Endothelial cell of umbilical vein (primary cell): ENCODE measurements around the gene EEF2K. TPM values are rescaled to one million over a fixed set of nuclear protein-coding genes. Genes with fewer than 3 reads are reported as not detected.

Experiments
- BruUV-seq: library from RNA; stranded (reverse); fragments of 400-500 nt; replicated peaks from 2 replicates; lab custom pipeline; 2021; lab: Mats Ljungman, UMichigan
- CTCF ChIA-PET: fragments of 300-600, 350-600 bp; sonication (Branson Sonifier 250); formaldehyde crosslinking; loops from one replicate; lab custom pipeline; 2021; ENCODE audit warnings: antibody characterized with exemption, inconsistent platforms; lab: Charles Lee
- POLR2A ChIA-PET: fragments of 300-600, 350-600 bp; sonication (Branson Sonifier 250); formaldehyde crosslinking; loops from one replicate; lab custom pipeline; 2021; ENCODE audit warnings: antibody characterized with exemption, inconsistent platforms; lab: Charles Lee
- DNase-seq: peaks from one replicate; pipeline ENCODE4 v3.0.0-alpha.2; 2011; ENCODE audit warnings: low read depth, low spot score
- FAIRE-seq: peaks from 2 replicates; lab custom pipeline; 2011; peaks lifted over from hg19 to GRCh38; lab: Jason Lieb, UNC
- H2AFZ ChIP-seq: 2 replicates; pipeline ENCODE4 v1.6.0; 2012; ENCODE audit warnings: low read depth, low read length, control low read depth, inconsistent platforms
- H3K27ac ChIP-seq: 2 replicates; pipeline ENCODE4 v1.5.1; 2011; ENCODE audit warnings: low read depth, mild to moderate bottlenecking, control low read depth, low read length, moderate library complexity; ENCODE audit not compliant: insufficient read depth
- H3K27me3 ChIP-seq, 2 experiments: 2 replicates each; pipeline versions ENCODE4 v1.6.0 to v1.6.1; 2011; ENCODE audit warnings: low read length in 2 of 2, mixed read lengths in 1 of 2; ENCODE audit not compliant: control insufficient read depth in 2 of 2, insufficient read depth in 2 of 2
- H3K36me3 ChIP-seq, 2 experiments: 2 replicates in 1 of 2; 3 replicates in 1 of 2; pipeline ENCODE4 v1.5.1; 2011; ENCODE audit warnings: low read length in 2 of 2, mild to moderate bottlenecking in 1 of 2, moderate library complexity in 1 of 2; ENCODE audit not compliant: control insufficient read depth in 2 of 2, insufficient read depth in 2 of 2; ENCODE audit errors: extremely low read depth in 1 of 2
- H3K4me1 ChIP-seq: 3 replicates; pipeline ENCODE4 v1.5.1; 2011; ENCODE audit warnings: mild to moderate bottlenecking, low read length; ENCODE audit not compliant: control insufficient read depth, insufficient read depth; ENCODE audit errors: extremely low read depth
- H3K4me2 ChIP-seq: 2 replicates; pipeline ENCODE4 v1.6.1; 2011; ENCODE audit warnings: low read length, control low read depth, mixed read lengths; ENCODE audit not compliant: insufficient read depth
- H3K4me3 ChIP-seq, 3 experiments: fragments of 200-600 bp in 1 of 3; sonication (generic), shearing (Covaris generic) in 1 of 3; replicated peaks in 1 of 3; 2 replicates each; pipeline ENCODE4 v1.5.1; 2011 to 2016; ENCODE audit warnings: control low read depth in 3 of 3, low read length in 3 of 3, mild to moderate bottlenecking in 2 of 3, inconsistent platforms in 1 of 3, low read depth in 1 of 3, moderate library complexity in 1 of 3; ENCODE audit not compliant: insufficient read depth in 1 of 3
- H3K79me2 ChIP-seq: 2 replicates; pipeline ENCODE4 v1.6.0; 2012; ENCODE audit warnings: low read length, inconsistent platforms; ENCODE audit not compliant: control insufficient read depth, insufficient read depth
- H3K9ac ChIP-seq: replicated peaks from 2 replicates; pipeline ENCODE3; 2011; ENCODE audit warnings: low read length, control low read depth; ENCODE audit not compliant: insufficient read depth; ENCODE audit errors: extremely low read depth
- H3K9me1 ChIP-seq: replicated peaks from 3 replicates; pipeline ENCODE4 v1.6.0; 2011; ENCODE audit warnings: mild to moderate bottlenecking, low read length; ENCODE audit not compliant: control insufficient read depth, insufficient read depth; ENCODE audit errors: extremely low read depth
- H3K9me3 ChIP-seq: replicated peaks from 2 replicates; pipeline ENCODE4 v1.5.1; 2012; ENCODE audit warnings: low read length, inconsistent platforms; ENCODE audit not compliant: control insufficient read depth, insufficient read depth
- H4K20me1 ChIP-seq: replicated peaks from 2 replicates; pipeline ENCODE3; 2011; ENCODE audit warnings: mild to moderate bottlenecking, low read length; ENCODE audit not compliant: control insufficient read depth, insufficient read depth; ENCODE audit errors: extremely low read depth
- CTCF ChIP-seq, 2 donors: IDR thresholded peaks; 1 replicate in 1 of 2; 2 replicates in 1 of 2; pipeline ENCODE4 v1.5.1; 2011; ENCODE audit warnings: low read length in 2 of 2, mild to moderate bottlenecking in 2 of 2, moderate library complexity in 2 of 2, control low read depth in 1 of 2, inconsistent platforms in 1 of 2, low read depth in 1 of 2; ENCODE audit not compliant: insufficient read depth in 1 of 2; ENCODE audit errors: extremely low read depth in 1 of 2
- EZH2 ChIP-seq: IDR thresholded peaks from 2 replicates; pipeline ENCODE4 v1.6.1; 2012; ENCODE audit warnings: borderline replicate concordance, low read depth, mild to moderate bottlenecking, moderate library complexity, low read length, inconsistent platforms; ENCODE audit not compliant: severe bottlenecking
- FOS ChIP-seq: IDR thresholded peaks from 2 replicates; pipeline ENCODE4 v1.6.1; 2011; ENCODE audit warnings: mild to moderate bottlenecking, low read length, moderate library complexity, borderline replicate concordance; ENCODE audit not compliant: insufficient read depth
- GATA2 ChIP-seq: IDR thresholded peaks from 2 replicates; pipeline ENCODE4 v1.7.0; 2011; ENCODE audit warnings: low read depth, mild to moderate bottlenecking, moderate library complexity, mixed read lengths, low read length; ENCODE audit not compliant: insufficient read length, insufficient read depth
- MYC ChIP-seq: IDR thresholded peaks from one replicate; pipeline ENCODE4 v1.6.1; 2011; ENCODE audit warnings: mild to moderate bottlenecking, low read depth, low read length
- dilution Hi-C: fragments of 300-500 bp; cut with MboI; formaldehyde crosslinking; loops from one replicate; pipeline ENCODE4 v1.15.0; 2019; ENCODE audit warnings: low sequenced_read_pairs; ENCODE audit not compliant: extremely low pct_ligation_motif_present
- intact Hi-C: fragments of 100-400 bp; cut with micrococcal nuclease; formaldehyde crosslinking; loops from one replicate; pipeline ENCODE4 v1.10.0; 2022
- polyA plus RNA-seq, 4 experiments: library from polyadenylated mRNA; depleted of rRNA in 3 of 4; stranded (reverse) in 3 of 4; unstranded in 1 of 4; fragments of >200 nt; gene quantifications; 2 replicates each; pipeline versions ENCODE4 v1.2.1 to v1.2.3, GENCODE V29; 2011 to 2012; ENCODE audit warnings: missing spikeins in 1 of 4
- total RNA-seq: library from RNA; stranded (reverse); gene quantifications from 2 replicates; pipeline ENCODE4 v1.2.3, GENCODE V29; 2021

The EEF2K gene
- total and polyA plus RNA-seq, 2 donors (not counting 3 experiments of a cell fraction or from before 2014, with no cell fraction given) = 16.0 to 48.6 TPM

- no TSS peak for BruUV-seq
- no peak for FAIRE-seq
- no peak for DNase-seq
- Histone ChIP-seq H3K4me1 (no peaks in the 10 kb centered on the region), H3K79me2 (no peaks in the 10 kb centered on the region), H3K4me2 (no peak overlapping the region), H3K4me3 (no peak overlapping the region), H3K36me3 (peaks cover 10 to 48% of the 10 kb centered on the region in 2 experiments), H4K20me1 (no peaks in the 10 kb centered on the region), H3K9me3 (no peaks in the 10 kb centered on the region), H2AFZ (no peak overlapping the region), H3K27me3 (no peaks in the 10 kb centered on the region), H3K9me1 (no peaks in the 10 kb centered on the region), H3K9ac (no peak overlapping the region), H3K27ac (no peak overlapping the region)
- POLR2A ChIA-PET = no interaction called here
- intact Hi-C loops = no loop called here
- TF ChIP-seq CTCF (IDR thresholded peaks at IDR 0.05; ENCODE audit: extremely low read depth in 1 of 2, insufficient read depth in 1 of 2, low read depth in 1 of 2, low read length in 2 of 2) = no peak
- no peak for TF ChIP-seq GATA2
- no peak for TF ChIP-seq MYC
- dilution Hi-C loops = no loop called here
- CTCF ChIA-PET = interaction anchor here (2.2 kb wide), 1 partner anchor 11 kb away, joined by 8 read pairs; no protein-coding TSS in a partner anchor
Observed at GRCh38 chr16:22311520-22311919, 105.4 kb downstream of the EEF2K start.

DNA sequence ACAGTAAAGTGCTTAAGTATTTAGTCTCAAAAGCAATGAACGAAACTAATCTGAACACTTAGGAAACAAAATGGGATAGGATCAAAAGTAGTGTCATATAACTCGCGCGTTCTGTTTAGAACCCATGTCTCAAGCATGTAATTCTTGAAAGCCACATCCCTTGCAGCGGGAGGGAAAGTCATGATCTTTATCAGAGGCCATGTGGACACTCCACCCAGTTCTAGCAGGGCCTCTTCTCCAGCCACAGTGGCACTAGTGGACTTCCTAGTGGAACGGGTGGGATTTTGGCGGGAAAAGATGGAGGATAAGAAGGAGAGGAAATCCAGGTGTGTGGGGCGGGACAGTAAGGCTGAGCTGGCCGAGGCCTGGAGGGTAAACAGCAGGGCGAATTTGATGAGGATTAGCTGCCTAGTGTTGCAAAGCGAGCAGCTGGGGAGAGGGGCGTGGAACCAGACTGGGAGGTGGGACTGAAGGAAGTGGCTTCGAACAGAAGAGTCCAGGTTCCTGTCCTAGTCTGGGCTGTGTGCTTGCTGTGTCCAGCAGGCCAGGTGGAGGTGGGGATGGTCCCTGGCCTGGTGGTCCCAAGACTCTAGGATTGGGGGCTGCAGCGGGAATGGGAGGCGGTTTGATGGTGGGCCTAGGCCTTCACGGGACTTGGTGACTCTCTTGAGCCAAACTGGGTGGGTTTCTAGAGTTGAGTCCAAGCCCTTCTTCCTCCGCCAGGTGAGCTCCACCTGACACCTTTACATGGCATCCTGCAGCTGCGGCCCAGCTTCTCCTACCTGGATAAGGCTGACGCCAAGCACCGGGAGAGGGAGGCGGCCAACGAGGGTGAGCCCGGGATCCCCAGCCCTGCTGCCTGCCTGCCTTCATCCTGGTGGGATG lies 107.1 kb downstream of the EEF2K start:
- DNase-seq (no peak), FAIRE-seq (no peak)
- intact Hi-C loops (no loop called here), dilution Hi-C loops (no loop called here)
- TF ChIP-seq GATA2 = no peak
- no peak for TF ChIP-seq FOS
- TF ChIP-seq CTCF (IDR thresholded peaks at IDR 0.05; ENCODE audit: extremely low read depth in 1 of 2, insufficient read depth in 1 of 2, low read depth in 1 of 2, low read length in 2 of 2) = no peak
- no peak for TF ChIP-seq EZH2
- H3K4me2 ChIP-seq = no peak overlapping the region
- H3K4me1 ChIP-seq = no peaks in the 10 kb centered on the region
- H3K27ac ChIP-seq = no peak overlapping the region
- H3K36me3 ChIP-seq = peaks cover 10 to 42% of the 10 kb centered on the region in 2 experiments
- H3K9me1 ChIP-seq = no peaks in the 10 kb centered on the region
- no peaks in the 10 kb centered on the region for H3K79me2 ChIP-seq
- CTCF ChIA-PET = interaction anchor here (1.2 to 2.2 kb wide), 3 partner anchors 8 to 13 kb away, joined by 3 to 8 read pairs (median 3); no protein-coding TSS in a partner anchor
- no peaks in the 10 kb centered on the region for H3K27me3 ChIP-seq
- no peak overlapping the region for H3K4me3 ChIP-seq
- no TSS peak for BruUV-seq
- H3K9ac ChIP-seq = no peak overlapping the region
- no peaks in the 10 kb centered on the region for H4K20me1 ChIP-seq
- H2AFZ ChIP-seq = no peak overlapping the region
- no peaks in the 10 kb centered on the region for H3K9me3 ChIP-seq
- POLR2A ChIA-PET = no interaction called here
